Amygdala (tissue), 56 donors: ENCODE measurements around the gene SNX33.
A peak's percentile ranks its signal among the peaks of the same experiment; 100 is the strongest.
"Not testable (repeated sequence)": the region's sequence is repeated elsewhere in the genome, so short reads cannot be mapped to it uniquely, and the experiment has no call there.

Experiments used
- DNase-seq, 56 donors: peaks; one replicate each; lab custom pipeline; 2025; lab: John Stamatoyannopoulos, UW

SNX33 gene

DNA sequence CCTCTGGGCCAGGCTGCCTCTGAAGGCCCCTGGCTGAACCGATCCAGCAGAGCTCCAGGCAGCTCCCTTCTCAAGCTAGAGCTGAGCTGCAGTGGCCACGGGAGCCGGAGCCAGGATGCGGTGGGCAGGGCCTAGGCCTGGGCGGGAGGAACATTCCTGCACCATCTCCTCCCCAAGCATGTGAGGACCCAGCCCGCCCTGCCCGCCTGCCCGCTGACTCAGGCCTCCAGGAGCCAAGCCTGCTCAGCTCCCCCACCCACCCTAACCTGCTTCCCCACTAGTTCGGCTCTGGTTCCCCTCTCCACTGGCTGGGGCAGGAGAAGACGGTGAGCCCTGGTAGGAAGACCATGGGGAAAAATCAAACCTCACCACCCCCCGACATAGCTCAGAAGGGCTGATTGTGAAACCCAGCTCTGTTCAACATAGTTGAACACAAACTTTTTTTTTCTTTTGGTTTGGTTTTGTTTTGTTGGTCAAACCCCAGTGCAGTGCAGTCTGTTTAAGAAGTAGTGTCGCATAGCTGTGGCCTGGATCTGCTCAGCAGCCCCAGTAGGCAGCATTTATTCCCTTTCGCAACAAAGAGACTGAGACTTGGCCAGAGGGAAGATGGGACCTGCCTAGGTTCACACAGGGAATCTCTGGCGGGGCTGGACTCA is 13.5 kb downstream of the SNX33 start:
- DNase-seq = peak in 27 of 56 donors; percentile 12 to 73 (median 35)

DNA sequence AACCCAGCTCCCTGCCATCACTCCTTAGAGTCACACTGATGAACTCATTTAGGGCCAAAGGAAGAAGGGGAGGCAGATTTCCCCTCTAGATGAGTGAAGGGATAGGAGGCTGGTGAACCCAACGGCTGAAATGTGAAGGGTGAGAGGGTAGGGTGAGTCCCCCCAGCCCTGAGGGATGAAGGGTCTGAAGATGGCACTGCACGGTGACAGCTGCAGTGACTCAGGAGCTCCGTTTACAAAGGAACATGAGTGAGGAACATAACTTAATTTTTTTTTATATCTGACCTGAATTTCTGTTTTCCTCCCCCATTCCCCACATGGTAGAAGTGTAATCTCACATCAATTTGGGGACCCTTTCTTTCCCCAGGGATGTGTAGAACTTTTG is 14.0 kb downstream of the SNX33 start:
- DNase-seq = no peak

DNA sequence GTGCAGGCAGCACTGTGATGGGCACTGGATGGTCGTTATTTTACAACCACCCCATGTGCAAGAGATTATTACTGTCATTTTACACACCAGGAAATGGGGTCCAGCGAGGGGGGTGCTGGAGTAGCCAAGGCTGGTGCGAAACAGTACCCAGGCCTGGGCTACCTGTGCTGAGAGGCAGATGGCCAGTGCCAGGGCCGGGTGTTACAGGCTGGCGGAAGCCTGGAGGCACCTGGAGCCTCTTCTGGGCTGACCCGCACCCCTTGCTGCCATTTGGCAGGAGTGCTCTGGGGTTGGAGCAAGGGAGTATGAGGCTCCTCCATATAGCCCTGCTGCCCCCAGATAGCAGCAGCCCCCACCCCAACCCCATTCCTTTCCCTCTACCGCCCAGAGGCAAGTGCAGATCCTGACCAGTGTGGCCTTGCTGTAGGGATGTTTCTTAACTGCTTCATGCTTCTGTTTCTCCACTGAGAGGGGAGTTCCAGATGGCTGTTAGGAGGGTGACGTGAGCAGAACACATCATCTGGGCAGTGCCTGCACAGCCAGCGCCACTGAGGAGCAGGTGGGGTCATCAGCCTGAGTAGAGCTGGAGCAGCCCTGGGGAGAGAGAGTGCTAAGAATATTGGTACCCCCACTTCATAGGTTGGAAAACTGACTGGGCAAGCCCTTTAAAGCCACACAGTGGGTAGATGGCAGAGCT is 15.3 kb downstream of the SNX33 start:
- DNase-seq = no peak

GRCh38 chr15:75663931-75664421 is 16.3 kb downstream of the SNX33 start:
- no peak for DNase-seq

DNA sequence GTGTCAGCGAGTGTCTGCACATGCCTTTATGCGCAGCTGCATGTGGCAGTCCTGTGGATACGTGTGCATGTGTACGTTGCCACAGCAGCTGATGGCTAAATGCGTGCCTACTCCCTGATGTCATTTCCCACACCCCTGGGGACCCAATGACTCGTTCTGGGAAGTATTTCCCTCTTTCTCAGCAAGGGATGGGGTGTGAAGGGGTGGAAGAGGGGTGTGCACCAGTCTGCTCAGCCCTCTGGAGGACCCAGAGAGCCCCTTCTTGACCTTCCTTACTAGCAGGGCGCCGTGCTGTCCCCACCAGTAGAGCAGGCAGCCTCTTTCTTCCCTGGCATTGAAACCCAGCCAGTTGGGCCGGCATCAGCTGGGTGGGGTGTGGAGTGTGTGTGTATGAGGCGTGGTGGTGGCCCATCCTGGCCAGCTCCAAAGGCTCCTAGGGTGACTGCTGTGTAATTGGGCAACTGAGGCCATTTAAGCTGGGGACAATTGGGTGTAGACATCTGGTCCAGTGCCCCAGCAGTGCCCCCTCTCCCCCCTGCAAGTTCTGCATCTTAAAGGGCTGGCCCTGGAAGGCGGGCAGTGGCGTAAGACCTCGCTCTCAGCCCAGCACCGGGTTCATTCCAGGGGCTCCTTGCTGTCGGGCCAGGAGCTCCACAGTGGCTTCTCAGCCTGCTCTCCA is 19.2 kb downstream of the SNX33 start:
- peak in 3 of 56 donors; percentile 18 to 33 (median 30) for DNase-seq

GRCh38 chr15:75669191-75669878 is 21.6 kb downstream of the SNX33 start:
- no peak for DNase-seq

- no peak for DNase-seq
These were observed 22.1 kb downstream of the SNX33 start for GRCh38 chr15:75669879-75670212.

- no peak for DNase-seq
These were observed 24.3 kb downstream of the SNX33 start for GRCh38 chr15:75671730-75672602.

- peak in 12 of 56 donors; percentile 5 to 53 (median 26) for DNase-seq
These were observed 25.1 kb downstream of the SNX33 start for GRCh38 chr15:75672646-75673425.

GRCh38 chr15:75673426-75674235 is 25.9 kb downstream of the SNX33 start:
- DNase-seq = no peak

DNA sequence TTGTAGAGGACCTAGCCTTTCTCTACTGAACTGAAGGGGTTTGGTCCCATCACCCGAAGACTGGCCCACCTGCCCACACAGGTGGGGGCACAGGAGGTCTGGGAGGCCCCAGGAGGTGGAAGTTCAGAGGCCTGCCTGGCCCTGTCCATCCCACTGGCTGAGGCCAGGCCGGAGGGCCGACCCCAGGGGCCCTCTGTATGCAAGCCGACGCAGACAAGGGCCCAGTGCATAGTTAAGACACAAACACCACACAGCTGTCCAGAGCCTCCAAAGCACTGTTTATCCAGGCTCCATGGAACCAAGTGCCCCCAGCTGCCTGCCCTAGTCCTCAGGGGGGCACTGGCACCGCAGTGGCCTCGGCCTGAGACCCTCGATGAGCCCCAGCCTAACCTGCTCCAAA is 26.7 kb downstream of the SNX33 start:
- DNase-seq = no peak

GRCh38 chr15:75675579-75676404 is 28.1 kb downstream of the SNX33 start:
- peak in 3 of 56 donors; percentile 28 to 51 (median 38) for DNase-seq

DNA sequence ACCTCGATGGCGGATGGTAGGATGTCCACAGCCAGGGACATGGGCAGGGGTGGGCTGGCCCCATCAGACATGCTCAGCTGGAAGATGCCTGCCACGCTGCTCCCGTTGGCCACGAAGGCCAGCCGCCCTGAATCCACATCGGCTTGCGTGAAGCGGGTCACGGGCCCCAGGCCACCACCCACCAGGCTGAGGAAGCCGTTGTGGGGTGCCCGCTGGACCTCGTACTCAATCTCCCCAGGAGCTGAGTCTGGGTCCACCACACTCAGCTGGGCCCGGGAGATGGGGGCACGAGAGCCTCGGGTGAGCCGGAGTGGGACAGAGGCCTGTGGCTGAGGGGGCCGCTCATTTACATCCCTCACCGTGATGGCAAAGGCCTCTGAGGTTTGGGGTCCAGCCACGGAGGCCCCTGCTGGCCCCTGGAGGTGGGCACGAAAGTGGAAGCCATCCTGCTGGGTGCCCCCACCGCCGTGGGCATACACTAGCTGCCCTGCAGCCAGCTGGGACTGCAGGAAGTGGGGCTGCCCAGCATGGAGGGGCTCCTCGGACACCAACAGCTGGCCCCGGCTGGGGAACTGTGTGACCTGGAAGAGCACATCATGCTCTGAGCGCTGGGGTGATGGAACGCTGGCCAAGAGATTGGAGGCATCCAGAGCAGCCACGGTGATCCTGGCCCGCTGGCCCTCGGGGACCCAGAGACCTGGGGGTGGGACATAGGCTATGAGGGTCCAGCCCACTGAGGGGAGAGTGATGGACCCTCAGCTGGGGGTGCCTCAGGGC is 29.2 kb downstream of the SNX33 start:
- no peak for DNase-seq

DNA sequence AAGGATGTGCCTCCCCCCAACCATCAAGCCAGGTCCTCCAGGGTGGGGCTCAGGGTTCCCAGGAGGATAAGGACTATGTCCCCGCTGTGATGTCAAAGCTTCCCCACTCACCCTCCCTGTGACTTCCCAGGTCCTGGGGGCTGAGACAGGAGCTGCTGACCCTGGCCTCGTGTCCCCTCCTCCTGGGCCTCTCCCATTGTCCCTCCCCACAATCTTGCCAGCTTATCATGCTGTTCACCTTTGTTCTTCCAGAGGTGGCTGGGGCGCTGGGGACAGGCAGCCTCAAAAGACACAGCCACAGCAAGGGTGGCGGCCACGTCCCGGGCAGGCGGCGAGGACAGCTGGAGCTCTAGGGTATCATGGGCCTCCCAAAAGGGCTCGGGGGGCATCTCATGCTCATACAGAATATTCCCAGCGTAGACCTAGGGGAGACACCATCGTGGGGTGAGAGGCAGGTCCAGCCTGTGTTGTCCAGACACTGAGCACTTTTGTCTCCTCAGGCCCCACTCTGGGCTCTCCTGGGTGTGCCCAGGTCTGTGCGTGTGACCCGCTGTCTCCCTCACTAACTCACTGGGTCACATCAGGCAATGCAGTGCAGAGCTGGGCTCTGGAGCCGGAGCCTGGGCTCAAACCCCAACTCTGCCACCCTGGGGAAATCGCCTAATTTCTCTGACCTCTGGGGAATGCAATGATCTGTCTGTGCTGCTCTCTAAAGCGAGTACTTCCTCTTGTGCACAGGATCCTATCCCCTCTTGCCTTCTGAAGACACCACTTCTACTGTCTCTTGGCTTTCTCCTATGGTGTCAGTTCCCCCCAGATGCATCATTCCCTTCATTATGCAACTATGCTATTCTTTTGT is 30.0 kb downstream of the SNX33 start:
- DNase-seq = no peak

GRCh38 chr15:75678324-75678690 is 30.6 kb downstream of the SNX33 start:
- not testable (repeated sequence) for DNase-seq
